ENCODE data around the gene SAMD13.
"Not testable (repeated sequence)": the region's sequence is repeated elsewhere in the genome, so short reads cannot be mapped to it uniquely, and the experiment has no call there.

Gene SAMD13

DNA sequence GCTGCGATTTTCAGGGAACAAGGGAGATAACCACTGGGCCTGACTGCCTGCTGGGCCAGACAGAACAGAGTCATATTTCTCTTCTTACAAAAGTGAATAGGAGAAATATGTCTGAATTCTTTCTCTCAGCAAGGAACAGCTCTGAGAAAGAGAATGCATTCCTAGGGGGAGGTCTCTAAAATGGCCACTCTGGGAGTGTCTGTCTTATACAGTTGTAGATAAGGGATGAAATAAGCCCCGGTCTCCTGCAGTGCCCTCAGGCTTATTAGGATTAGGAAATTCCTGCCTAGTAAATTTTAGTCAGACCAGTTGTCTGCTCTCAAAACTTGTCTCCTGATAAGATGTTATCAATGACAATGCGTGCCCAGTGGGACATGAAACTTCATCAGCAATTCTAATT is 14.1 kb upstream of the SAMD13 start:
- not testable (repeated sequence) for FAIRE-seq

- FAIRE-seq: no peak
Measured at GRCh38 chr1:84289169-84289785, 12.2 kb upstream of the SAMD13 start.

DNA sequence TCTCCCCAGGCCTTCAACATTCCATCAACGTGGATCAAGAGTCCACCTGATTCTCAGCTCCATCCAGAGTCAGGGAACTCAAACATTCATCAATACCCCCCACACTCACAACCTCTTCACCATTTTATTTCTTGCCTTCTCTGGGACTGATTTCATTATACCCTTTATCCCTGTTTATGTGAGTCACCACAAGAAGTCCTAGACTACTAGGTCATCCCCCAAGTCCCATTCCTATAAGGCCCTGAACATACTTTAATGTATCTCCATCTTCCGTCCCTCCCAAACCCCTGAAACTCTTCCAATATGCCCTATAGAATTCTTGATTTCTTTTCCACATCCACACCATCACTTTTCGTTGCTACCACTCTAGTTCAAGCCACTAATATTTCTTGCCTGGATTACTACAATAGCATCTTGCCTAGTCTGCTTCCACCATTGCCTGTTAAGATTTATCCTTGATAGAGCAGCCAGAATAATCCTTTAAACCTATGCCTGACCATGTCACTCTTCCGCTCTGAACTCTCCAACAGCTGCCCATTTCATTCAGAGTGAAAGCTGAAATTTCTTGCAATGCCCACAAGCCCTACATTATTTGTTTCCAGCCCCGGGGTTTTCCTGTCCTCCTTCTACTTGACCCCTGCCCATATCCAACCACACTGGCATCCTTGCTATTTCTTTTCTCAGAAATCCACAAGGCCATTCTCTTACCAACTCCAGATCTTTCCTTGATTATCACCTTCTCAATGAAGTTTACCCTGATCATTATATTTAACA is 9.4 kb upstream of the SAMD13 start:
- no peak for FAIRE-seq

DNA sequence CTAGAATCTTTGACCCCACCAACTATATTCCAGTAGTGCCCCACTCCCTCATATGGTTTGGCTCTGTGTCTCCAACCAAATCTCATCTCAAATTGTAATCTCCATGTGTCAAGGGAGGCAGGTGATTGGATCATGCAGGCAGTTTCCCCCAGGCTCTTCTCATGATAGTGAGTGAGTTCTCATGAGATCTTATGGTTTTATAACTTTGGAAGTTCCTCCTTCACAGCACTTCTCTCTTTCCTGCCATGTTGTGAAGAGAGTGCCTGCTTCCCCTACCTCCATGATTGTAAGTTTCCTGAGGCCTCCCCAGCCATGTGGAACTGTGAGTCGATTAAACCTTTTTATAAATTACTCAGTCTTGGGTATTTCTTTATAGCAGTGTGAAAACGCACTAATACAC is 7.7 kb upstream of the SAMD13 start:
- FAIRE-seq: no peak

- FAIRE-seq: no peak
Measured at GRCh38 chr1:84294751-84295150, 6.8 kb upstream of the SAMD13 start.

- FAIRE-seq: no peak
Measured at GRCh38 chr1:84297546-84298244, 3.8 kb upstream of the SAMD13 start.

DNA sequence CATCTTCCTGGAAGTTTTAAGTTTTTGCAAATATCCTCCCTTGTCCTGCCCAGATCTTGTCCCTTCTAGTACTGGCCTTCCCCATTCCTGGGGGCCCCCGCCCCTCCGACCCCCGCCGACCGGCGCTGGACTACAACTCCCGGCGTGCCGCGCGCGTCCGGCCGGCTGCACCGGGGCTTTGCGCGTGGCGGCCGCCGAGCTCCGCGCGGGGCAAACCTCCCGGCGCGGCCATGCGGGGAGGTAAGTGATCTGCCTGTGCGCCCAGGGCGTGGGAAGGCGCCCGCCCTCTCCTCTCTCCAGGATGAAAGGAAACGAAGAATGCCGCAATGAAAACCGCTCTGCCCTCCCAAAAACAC is 3.2 kb upstream of the SAMD13 start:
- no peak for FAIRE-seq

DNA sequence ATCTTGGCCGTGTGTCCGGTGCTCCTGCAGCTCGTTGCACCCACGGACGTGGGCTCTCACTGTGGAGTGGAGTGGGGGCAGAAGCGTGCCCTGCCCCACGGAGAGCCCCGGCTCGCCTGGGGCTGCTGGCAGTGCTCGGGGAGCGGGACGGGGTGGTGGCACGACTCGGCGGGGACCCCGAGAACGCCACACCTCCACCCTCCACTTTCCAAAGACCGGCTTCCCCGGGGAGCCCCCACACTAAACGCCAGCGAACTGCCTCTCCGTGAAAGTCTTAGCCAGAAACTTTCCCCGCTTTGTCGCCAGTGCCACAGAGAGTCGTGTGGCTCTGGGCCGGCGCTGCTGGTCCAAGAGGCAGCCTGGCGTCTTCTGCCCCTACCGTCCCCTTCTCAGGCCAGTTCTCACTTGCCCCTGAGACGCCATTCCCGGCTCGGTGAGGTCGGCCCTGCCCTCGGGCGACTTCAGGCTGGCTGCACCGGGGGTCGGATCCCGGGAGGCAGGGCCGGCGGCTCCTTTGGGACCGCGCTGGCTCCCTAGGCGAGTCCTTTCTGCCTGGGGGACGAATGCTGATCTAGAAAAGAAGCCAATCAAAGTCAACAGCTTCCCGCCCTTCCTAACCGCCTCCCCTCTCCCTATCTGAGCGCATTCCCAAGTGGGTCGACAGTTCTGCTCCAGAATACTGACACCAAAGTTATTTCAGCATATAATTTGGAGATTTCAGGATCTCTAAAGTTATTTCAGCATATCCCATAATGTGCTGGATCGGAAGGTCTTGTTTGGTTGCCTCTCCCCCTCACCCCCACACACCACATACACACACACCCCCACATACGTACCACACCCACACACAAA is 2.6 kb upstream of the SAMD13 start:
- FAIRE-seq: no peak

DNA sequence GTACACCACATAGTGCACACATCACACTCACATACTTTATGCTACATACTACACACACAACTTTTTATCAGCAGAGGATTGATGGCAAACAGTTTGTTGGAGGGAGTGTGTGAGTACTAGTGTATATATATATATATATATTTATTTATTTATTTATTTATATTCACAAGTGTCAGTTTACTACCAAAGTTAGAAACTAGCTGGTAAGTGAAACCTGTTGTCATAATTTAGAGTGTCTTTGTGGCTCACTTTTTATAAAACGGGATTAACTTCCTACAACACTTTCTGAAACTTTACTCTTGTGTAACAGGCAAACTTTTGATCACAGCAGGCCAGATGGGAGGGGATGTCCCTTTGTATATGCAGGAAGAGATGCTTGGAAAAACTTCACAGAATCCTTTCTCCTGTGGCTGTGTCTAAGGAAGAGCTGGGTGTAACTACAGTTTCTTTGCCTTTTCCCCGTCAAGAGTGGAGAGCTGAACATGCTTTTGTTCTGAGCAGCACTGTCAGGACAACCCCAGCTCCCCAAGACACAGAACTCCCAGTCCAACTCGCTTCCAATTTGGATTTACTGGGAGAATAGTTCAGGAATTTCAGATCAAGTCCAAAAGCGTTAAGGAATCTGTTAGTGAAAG is 1.9 kb upstream of the SAMD13 start:
- FAIRE-seq: no peak

DNA sequence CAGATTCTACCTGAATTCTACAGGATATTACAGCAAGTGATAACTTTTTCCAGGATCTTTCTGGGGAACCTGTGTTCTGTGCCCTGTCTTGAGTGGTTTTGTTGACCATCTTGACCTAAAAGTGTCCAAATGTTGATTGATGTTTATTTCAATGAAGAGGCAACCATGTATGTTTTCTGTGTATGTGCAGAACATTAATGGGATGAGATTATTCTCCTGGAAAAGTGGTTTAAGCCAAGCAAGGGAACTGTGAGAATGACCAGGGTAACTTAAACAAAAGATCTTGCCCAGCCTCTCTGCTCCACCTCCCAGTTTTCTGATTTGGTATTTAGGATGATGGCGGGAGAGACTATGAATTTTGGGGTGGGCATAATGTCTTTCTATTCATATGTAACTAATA is 1.0 kb upstream of the SAMD13 start:
- FAIRE-seq: no peak

DNA sequence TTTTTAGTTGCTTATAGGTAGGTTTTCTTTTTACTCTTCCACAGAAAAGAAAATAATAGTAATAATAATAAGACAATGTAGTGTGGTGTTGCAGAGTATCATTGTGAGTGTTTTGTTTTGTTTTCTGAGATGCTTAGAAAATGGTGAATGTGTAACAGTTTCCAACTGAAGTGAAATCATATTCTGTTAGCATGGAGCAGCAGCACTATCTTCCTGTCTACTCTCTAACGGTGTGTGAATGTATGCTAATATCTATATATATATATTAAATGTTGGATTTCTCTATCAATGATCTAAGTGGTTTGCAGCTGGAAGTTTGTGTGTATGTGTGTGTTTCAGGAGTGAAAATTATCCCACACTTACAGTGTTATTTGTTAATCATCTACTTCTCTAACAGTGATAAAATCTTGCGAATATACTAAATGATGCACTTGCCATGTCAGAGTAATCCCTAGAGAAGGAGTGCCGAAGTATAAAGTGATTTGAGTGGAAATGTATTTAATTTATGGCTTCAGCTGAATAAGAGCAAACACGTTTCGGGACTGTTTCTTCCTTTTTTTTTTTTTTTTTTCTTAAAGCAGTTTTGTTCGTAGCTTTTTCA is 377 bp downstream of the SAMD13 start:
- FAIRE-seq: no peak

DNA sequence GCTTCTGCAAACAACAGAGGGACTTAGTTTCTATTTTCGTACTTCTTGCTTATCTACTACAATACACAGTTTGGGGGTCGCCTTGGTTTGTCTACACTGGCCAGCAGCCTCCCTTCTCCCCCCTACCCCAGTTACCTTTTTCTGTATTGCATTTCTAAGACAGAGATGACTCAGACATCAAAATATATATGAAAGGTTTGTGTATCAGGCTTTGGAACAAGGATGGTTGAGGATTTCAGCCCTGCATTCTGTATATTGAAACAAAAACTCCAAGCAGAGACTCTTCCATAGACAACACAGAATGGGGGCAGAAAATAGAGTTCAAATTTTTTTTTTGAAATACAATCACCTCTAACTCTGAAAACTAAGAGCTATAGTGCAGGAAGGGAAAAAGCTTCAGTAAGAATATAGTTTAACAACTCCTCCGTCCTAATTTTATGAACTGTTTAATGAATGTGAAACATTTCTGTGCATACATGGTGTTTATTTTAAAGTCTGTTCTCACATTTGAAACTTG is 1.9 kb downstream of the SAMD13 start:
- no peak for FAIRE-seq

GRCh38 chr1:84307398-84307797 is 5.9 kb downstream of the SAMD13 start:
- FAIRE-seq: no peak

DNA sequence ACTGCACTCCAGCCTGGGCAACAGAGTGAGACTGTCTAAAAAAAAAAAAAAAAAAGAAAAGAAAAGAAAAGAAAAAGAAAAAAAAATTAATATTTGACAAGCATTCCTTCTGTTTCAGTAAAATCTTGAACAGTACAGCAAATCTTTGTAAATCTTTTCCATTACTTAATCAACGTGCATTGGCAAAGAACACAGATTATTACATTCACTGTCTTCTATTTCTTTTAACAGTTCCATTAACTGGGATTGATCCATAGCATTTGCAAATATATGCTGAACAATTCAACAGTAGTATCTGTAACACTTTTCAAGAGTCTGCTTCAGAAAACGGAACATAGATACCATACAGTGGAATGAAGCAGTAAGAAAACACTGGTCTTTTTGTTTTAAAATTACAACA is 9.8 kb downstream of the SAMD13 start:
- no peak for FAIRE-seq

GRCh38 chr1:84319662-84320061 is 18.2 kb downstream of the SAMD13 start:
- no peak for FAIRE-seq

DNA sequence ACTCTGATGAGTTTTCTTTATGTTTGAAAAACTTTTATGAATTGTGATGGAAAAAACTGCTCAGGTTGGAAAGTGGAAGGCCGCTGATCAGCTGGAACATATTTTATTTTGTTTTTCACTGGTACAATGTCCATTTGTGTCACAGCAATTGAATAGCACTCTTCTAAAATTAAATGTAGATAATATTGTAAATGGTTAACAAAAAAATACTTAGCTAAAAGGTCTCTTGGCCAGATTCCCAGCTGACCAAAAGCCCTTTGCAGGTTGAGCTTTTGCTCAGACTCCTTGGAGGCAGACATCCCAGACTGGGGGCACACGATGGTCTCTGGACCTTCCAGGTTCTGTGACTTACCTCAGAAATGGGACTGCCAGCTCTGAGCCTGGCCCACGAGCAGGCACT is 26.3 kb downstream of the SAMD13 start:
- no peak for FAIRE-seq

GRCh38 chr1:84330125-84330984 is 28.8 kb downstream of the SAMD13 start:
- no peak for FAIRE-seq

DNA sequence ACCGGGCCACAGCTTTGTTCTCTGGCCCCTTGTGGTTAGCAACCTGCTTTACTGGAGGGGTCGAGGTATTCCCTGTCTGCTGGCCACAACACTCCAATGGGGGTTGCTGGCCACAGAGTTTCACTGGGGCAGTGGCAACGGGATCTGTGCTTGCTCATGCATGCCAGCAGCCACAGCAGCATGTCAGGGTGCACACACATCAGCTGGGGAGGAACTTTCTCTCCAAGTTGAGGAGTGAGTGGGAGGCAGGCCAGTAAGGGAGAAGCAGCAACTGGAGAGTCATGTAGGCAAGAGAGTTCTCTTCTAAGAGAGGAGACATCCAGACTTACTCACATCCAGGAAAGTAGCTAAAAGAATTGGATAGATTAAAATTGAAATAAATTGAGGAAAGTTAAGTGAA is 38.0 kb downstream of the SAMD13 start:
- no peak for FAIRE-seq

- FAIRE-seq: no peak
Measured at GRCh38 chr1:84344286-84344685, 42.8 kb downstream of the SAMD13 start.

- no peak for FAIRE-seq
Measured at GRCh38 chr1:84345220-84345619, 43.7 kb downstream of the SAMD13 start.

DNA sequence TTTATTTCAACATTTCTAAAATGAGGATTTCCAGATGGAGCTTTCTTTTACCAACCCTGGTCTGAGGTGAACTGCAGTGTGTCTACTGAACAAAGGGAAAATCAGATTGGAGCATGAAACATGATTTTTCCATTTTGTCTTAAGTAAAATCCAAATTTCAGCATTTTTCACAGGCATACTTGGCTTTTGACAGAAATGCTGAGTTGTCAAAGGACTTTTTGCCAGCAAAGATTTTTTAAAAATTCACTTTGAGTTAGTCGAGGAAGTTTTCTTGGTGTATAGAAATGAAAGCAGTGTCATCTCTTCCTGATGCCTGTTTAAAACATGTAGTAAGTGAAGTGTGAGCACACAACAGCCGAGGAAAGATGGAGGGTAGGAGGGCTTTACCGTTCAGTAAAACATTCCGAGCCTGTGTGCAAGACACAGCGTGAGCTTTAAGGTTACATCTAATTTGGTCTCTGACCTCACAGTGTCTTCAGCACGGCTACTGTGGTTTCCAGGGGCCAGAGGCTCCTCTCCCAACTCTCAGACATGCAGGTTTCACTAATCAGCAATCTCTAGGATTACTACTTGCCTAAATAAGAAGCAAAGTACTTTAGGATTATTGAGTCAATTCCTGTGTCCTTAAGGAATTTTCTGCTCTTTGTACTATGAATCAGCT is 45.9 kb downstream of the SAMD13 start:
- FAIRE-seq: no peak
